Activated CD8-positive, alpha-beta T cell treated with anti-CD3 and anti-CD28 coated beads, Interleukin-2, amount 10 ng/mL, durations not matched to agents 7 days and 5 days (primary cell): Measurements from ENCODE around the gene DHPS. TPM values are rescaled to one million over a fixed set of nuclear protein-coding genes. Genes with fewer than 3 reads are reported as not detected.
A peak's percentile ranks its signal among the peaks of the same experiment; 100 is the strongest.
"Not testable (repeated sequence)": the region's sequence is repeated elsewhere in the genome, so short reads cannot be mapped to it uniquely, and the experiment has no call there.

Experiments used
- ATAC-seq: fragments of 150-1000 bp; cut with Tn5 transposase; one replicate; pipeline ENCODE4 v1.10.0; 2021; ENCODE audit warnings: moderate library complexity
- CTCF ChIA-PET: fragments of 350-600 bp; sonication (Branson Sonifier 250); formaldehyde crosslinking; loops from one replicate; lab custom pipeline; 2021; ENCODE audit warnings: antibody characterized with exemption; lab: Charles Lee
- POLR2A ChIA-PET: fragments of 350-600 bp; sonication (Branson Sonifier 250); formaldehyde crosslinking; loops from one replicate; lab custom pipeline; 2021; ENCODE audit warnings: antibody characterized with exemption; lab: Charles Lee
- DNase-seq: peaks from one replicate; pipeline ENCODE4 v3.0.0-alpha.2; 2020
- H3K27ac Mint-ChIP-seq: one replicate; pipeline ENCODE4 v1.8.0; 2021; ENCODE audit warnings: mild to moderate bottlenecking, mixed read lengths
- H3K27me3 Mint-ChIP-seq: one replicate; pipeline ENCODE4 v1.8.0; 2021; ENCODE audit warnings: low read depth, mixed read lengths
- H3K36me3 Mint-ChIP-seq: one replicate; pipeline ENCODE4 v1.8.0; 2021; ENCODE audit warnings: low read depth, mixed read lengths
- H3K4me1 Mint-ChIP-seq: one replicate; pipeline ENCODE4 v1.8.0; 2021; ENCODE audit warnings: low read depth, mixed read lengths
- H3K4me3 Mint-ChIP-seq: one replicate; pipeline ENCODE4 v1.8.0; 2021; ENCODE audit warnings: mild to moderate bottlenecking, mixed read lengths
- H3K9me3 Mint-ChIP-seq: one replicate; pipeline ENCODE4 v1.8.0; 2022; ENCODE audit warnings: mixed read lengths; ENCODE audit not compliant: insufficient read depth
- total RNA-seq, 2 experiments: library from RNA; stranded (reverse); gene quantifications; one replicate each; pipeline ENCODE4 v1.2.3, GENCODE V29; 2021

DHPS gene
- total RNA-seq, 2 experiments from 2014 or later: 109 to 121 TPM

DNA sequence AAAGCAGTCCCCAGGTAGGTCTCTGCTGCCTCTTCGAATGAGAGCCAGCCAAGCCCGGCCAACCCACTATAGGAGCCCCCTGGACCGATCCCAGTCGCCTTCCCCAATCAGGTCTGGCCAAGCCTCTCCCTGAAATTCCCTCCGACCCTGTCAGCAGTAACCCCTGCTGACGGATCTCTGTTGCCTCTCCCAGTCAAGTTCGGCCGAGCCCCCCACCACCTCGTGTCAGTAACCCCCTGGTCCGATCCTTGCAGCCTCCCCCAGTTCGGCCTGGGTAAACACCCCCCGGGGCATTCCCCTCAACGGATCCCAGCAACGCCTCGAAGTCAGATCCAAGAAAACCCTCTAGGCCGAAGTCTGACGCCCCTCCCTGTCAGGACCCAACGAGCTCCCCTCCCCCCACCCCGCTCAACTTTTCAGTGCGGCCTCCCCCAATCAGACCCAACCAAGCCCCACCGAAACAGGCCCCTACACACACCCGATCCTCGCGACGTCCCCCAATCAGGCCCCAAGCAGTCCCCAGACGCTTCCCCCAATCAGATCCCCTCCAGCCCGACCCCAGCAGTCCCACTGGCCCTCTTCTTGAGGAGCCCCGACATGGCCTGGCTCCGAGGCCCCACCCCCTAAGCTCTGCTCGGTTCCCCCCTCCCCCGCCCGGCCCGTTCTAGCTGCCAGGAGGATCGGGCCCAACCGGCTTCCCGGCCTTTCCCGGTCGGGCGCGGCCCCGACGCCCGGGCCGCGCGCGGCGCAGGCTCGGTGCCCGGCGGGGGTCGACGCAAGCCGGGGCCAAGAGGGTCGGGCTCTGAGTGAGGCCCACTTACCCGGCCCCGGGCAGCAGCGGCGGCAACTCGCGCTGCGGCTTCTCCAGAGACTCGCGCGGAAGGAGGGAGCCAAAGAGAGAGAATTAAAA is 40.2 kb upstream of the DHPS start:
- no peaks in the 10 kb centered on the region for H3K27me3 Mint-ChIP-seq
- peaks cover 28% of the 10 kb centered on the region for H3K4me1 Mint-ChIP-seq
- H3K36me3 Mint-ChIP-seq: peaks cover 37% of the 10 kb centered on the region
- ATAC-seq (peak; percentile 51), DNase-seq (peak; percentile 66)
- ChIA-PET CTCF (interaction anchor here (1.0 to 9.2 kb wide), 10 partner anchors 12 to 77 kb away, joined by 3 to 85 read pairs (median 6); partner anchors contain the start of genes JUNB, MAN2B1 and TRIR), POLR2A (interaction anchor here (0.6 to 5.6 kb wide), 5 partner anchors 13 to 70 kb away, joined by 3 to 109 read pairs (median 7); partner anchors contain the start of genes DHPS, FBXW9, GET3 and JUNB)
- H3K27ac Mint-ChIP-seq: peak overlapping the region; percentile 93
- H3K4me3 Mint-ChIP-seq: peak overlapping the region; percentile 96
- no peaks in the 10 kb centered on the region for H3K9me3 Mint-ChIP-seq

DNA sequence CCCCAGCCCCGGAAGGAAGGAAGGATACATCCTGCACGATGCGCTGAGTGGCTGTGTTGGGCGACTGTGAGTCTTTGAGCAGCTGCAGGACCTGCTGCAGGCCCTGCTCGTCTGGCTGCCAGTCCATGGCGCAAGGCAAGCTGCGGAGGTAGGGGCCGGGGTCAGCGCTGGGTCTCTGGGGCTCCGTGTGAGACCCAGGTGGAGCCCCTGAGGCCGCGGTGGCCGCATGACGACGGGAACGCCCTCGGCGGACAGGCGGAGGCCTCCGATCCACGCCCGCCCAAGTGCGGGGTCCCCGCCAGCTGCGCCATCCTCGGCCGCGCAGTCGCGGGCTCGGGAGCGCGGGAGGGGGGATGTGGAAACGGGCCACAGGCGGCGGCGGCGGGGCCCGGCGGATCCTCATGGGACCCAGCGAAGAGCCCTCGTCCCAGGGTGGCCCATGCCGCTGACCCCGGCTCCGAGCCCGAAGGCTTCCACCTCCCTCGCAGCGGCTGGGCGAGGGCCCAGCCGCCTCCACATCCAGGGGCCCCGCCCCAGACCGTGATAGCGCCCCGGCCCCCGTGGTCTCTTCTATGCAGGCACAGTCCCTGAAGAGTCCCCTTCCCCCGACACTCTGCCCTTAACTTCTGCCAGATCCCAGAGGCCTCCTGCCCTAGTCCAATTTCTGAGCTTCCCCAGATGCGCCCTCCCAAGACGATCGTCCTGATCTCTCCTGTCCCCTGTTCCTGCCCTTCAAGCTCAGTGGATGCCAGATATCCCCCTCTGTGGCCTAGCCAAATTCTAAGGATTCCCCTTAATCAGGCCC is 39.4 kb upstream of the DHPS start:
- Mint-ChIP-seq H3K27ac (peak overlapping the region; percentile 94), H3K4me3 (peak overlapping the region; percentile 96), H3K4me1 (peaks cover 30% of the 10 kb centered on the region), H3K27me3 (no peaks in the 10 kb centered on the region), H3K36me3 (peaks cover 38% of the 10 kb centered on the region), H3K9me3 (no peaks in the 10 kb centered on the region)
- POLR2A ChIA-PET: interaction anchor here (0.9 to 5.6 kb wide), 6 partner anchors 14 to 80 kb away, joined by 3 to 109 read pairs (median 6); partner anchors contain the start of genes DHPS, FBXW9, GET3 and JUNB
- CTCF ChIA-PET: interaction anchor here (0.9 to 9.2 kb wide), 11 partner anchors 13 to 126 kb away, joined by 3 to 85 read pairs (median 9); partner anchors contain the start of genes GET3, JUNB and TRIR
- no peak for ATAC-seq
- DNase-seq: peak; percentile 54

DNA sequence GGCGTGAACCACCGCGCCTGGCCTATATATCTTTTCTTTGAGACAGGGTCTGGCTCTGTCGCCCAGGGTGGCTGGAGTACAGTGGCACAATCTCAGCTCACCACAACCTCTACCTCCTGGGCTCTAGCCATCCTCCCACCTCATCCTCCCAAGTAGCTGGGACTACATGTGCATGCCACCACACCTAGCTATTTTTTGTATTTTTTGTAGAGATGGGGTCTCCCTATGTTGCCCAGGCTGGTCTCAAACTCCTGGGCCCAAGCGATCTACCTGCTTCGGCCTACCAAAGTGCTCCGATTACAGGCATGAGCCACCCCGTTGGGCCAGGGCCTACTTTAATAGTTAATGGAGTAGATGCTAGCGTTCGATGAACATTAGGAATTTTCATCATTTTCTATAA is 38.6 kb upstream of the DHPS start:
- no peak for ATAC-seq

DNA sequence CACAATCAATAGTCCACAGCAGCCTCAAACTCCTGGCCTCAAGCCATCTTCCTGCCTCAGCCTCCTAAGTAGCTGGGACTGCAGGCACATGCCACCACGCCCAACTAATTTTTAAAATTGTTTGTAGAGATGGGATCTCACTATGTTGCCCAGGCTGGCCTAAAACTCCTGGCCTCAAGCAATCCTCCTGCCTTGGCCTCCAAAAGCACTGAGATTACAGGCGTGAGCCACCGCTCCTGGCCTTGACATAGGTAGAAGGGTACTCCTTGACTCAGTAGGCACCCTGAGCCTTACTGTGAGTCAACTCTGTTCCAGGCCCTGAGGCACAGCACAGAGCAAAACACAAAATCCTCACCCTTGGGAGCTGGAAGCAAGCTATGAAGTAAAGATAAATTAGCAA is 34.2 kb upstream of the DHPS start:
- H3K36me3 Mint-ChIP-seq: peaks cover 52% of the 10 kb centered on the region
- no peaks in the 10 kb centered on the region for H3K9me3 Mint-ChIP-seq
- POLR2A ChIA-PET: interaction anchor here (0.6 kb wide), 1 partner anchor 131 kb away, joined by 3 read pairs; no protein-coding TSS in a partner anchor
- DNase-seq (no peak), ATAC-seq (no peak)
- H3K27ac Mint-ChIP-seq: peak overlapping the region; percentile 16
- H3K4me1 Mint-ChIP-seq: peaks cover 17% of the 10 kb centered on the region
- CTCF ChIA-PET: interaction anchor here (1.3 to 6.6 kb wide), 4 partner anchors 19 to 50 kb away, joined by 4 to 81 read pairs (median 6); partner anchors contain the start of gene FBXW9
- H3K4me3 Mint-ChIP-seq: no peak overlapping the region
- H3K27me3 Mint-ChIP-seq: no peaks in the 10 kb centered on the region

More for the DNA sequence above, 38.6 kb upstream of the DHPS start:
- Mint-ChIP-seq H3K4me3 (peak overlapping the region; percentile 88), H3K27ac (peak overlapping the region; percentile 94), H3K27me3 (no peaks in the 10 kb centered on the region), H3K4me1 (peaks cover 30% of the 10 kb centered on the region), H3K36me3 (peaks cover 42% of the 10 kb centered on the region), H3K9me3 (no peaks in the 10 kb centered on the region)
- POLR2A ChIA-PET: interaction anchor here (0.9 to 5.6 kb wide), 3 partner anchors 14 to 81 kb away, joined by 3 to 109 read pairs (median 4); partner anchors contain the start of genes DHPS, GET3 and TRIR
- CTCF ChIA-PET: interaction anchor here (0.9 to 9.2 kb wide), 7 partner anchors 13 to 127 kb away, joined by 3 to 85 read pairs (median 4); partner anchors contain the start of genes GET3 and TRIR
- DNase-seq: no peak

DNA sequence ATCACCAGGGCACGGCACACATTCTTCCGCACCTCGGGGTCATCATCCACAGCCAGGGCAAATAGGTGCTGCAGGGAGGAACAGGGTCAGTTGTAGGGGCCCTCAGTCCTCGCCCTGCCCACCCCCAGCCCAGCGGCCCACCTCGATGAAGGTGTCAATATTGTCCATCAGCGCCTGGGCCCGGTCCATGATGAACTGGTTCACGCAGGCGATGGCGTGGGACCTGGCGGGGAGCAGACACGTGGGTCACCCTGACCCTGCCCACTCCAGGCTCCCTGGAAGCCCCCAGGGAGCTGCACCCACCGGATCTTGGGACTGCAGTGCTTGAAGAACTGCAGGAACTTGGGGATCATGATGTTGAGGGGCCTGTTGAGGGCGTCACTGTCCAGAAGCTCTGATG is 33.4 kb upstream of the DHPS start:
- ChIA-PET CTCF (interaction anchor here (1.0 to 6.6 kb wide), 3 partner anchors 45 to 133 kb away, joined by 3 to 81 read pairs (median 3); no protein-coding TSS in a partner anchor), POLR2A (no interaction called here)
- Mint-ChIP-seq H3K27ac (no peak overlapping the region), H3K4me1 (peaks cover 11% of the 10 kb centered on the region), H3K4me3 (no peak overlapping the region), H3K36me3 (peaks cover 55% of the 10 kb centered on the region), H3K9me3 (no peaks in the 10 kb centered on the region), H3K27me3 (no peaks in the 10 kb centered on the region)
- DNase-seq (no peak), ATAC-seq (no peak)

DNA sequence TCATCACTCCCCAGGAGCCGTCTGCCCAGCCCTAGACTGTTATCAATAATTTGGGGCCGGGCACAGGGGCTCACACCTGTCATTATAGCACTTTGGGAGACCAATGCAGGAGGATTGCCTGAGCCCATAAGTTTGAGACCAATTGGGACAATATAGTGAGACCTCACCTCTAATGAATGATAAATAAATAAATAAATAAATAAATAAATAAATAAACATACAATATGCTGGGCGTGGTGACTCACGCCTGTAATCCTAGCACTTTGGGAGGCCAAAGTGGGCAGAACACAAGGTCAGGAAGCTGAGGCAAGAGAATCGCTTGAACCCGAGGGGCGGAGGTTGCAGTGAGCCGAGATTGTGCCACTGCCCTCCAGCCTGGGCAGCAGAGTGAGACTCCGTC is 31.6 kb upstream of the DHPS start:
- POLR2A ChIA-PET, H3K27me3 Mint-ChIP-seq, DNase-seq, H3K4me3 Mint-ChIP-seq, ATAC-seq, H3K4me1 Mint-ChIP-seq, H3K9me3 Mint-ChIP-seq, H3K27ac Mint-ChIP-seq: not testable (repeated sequence)
- peaks cover 50% of the 10 kb centered on the region for H3K36me3 Mint-ChIP-seq
- CTCF ChIA-PET: interaction anchor here (6.6 kb wide), 1 partner anchor 46 kb away, joined by 81 read pairs; no protein-coding TSS in a partner anchor

- H3K9me3 Mint-ChIP-seq, H3K27ac Mint-ChIP-seq, POLR2A ChIA-PET, H3K4me3 Mint-ChIP-seq, H3K4me1 Mint-ChIP-seq, ATAC-seq, H3K27me3 Mint-ChIP-seq, DNase-seq: not testable (repeated sequence)
- peaks cover 53% of the 10 kb centered on the region for H3K36me3 Mint-ChIP-seq
- CTCF ChIA-PET: interaction anchor here (6.6 kb wide), 1 partner anchor 48 kb away, joined by 81 read pairs; no protein-coding TSS in a partner anchor
These were observed 30.4 kb upstream of the DHPS start for GRCh38 chr19:12712077-12712476.

GRCh38 chr19:12711187-12711586 is 29.5 kb upstream of the DHPS start:
- ATAC-seq: no peak
- no peak for DNase-seq
- peaks cover 55% of the 10 kb centered on the region for H3K36me3 Mint-ChIP-seq
- H3K9me3 Mint-ChIP-seq: no peaks in the 10 kb centered on the region
- H3K4me1 Mint-ChIP-seq: no peaks in the 10 kb centered on the region
- POLR2A ChIA-PET: interaction anchor here (0.6 kb wide), 1 partner anchor 24 kb away, joined by 3 read pairs; no protein-coding TSS in a partner anchor
- CTCF ChIA-PET: interaction anchor here (0.6 to 1.9 kb wide), 2 partner anchors 47 to 1957 kb away, joined by 3 to 5 read pairs; no protein-coding TSS in a partner anchor
- no peak overlapping the region for H3K4me3 Mint-ChIP-seq
- H3K27me3 Mint-ChIP-seq: no peaks in the 10 kb centered on the region
- H3K27ac Mint-ChIP-seq: no peak overlapping the region

- no peak for ATAC-seq
- peaks cover 56% of the 10 kb centered on the region for H3K36me3 Mint-ChIP-seq
- no peaks in the 10 kb centered on the region for H3K4me1 Mint-ChIP-seq
- no peaks in the 10 kb centered on the region for H3K27me3 Mint-ChIP-seq
- H3K4me3 Mint-ChIP-seq: no peak overlapping the region
- no peak for DNase-seq
- POLR2A ChIA-PET: interaction anchor here (0.6 kb wide), 1 partner anchor 14 kb away, joined by 3 read pairs; no protein-coding TSS in a partner anchor
- no peak overlapping the region for H3K27ac Mint-ChIP-seq
- CTCF ChIA-PET: interaction anchor here (1.2 to 2.3 kb wide), 5 partner anchors 9 to 139 kb away, joined by 3 to 5 read pairs (median 3); no protein-coding TSS in a partner anchor
- H3K9me3 Mint-ChIP-seq: no peaks in the 10 kb centered on the region
These were observed 27.0 kb upstream of the DHPS start for GRCh38 chr19:12708641-12709040.

GRCh38 chr19:12706332-12706718 is 24.6 kb upstream of the DHPS start:
- CTCF ChIA-PET: no interaction called here
- Mint-ChIP-seq H3K9me3 (no peaks in the 10 kb centered on the region), H3K36me3 (peaks cover 60% of the 10 kb centered on the region), H3K4me3 (no peak overlapping the region), H3K27ac (no peak overlapping the region), H3K4me1 (no peaks in the 10 kb centered on the region), H3K27me3 (no peaks in the 10 kb centered on the region)
- POLR2A ChIA-PET: no interaction called here
- no peak for ATAC-seq
- DNase-seq: no peak
